ENCODE results near the gene IGF1.

The IGF1 gene

DNA sequence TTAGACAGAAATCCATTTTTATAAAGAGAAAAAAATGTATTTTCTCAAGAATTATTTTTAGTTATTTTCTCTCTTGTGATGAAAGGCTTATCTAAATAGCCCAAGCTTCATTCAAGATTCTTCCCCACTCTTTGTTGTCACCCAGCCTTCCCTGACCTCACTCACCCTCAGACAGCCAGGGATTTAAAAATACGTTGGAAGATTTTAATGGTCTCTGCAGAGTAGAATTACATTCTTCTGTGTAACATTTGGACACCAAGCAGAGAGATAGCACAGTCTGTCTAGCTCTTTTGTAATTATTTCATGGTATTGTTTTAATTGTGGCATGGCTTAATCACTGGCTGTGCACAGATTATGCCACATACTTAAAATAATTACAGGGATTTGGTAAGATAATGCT lies 130.3 kb downstream of the IGF1 start:
- Histone ChIP-seq H3K23ac (ENCODE audit: low read length in 2 of 2) (no peak overlapping the region), H3K36me3 (ENCODE audit: control insufficient read depth in 1 of 2, insufficient read depth in 2 of 2, low read depth in 1 of 2, low read length in 2 of 2) (no peaks in the 10 kb centered on the region), H2AFZ (ENCODE audit: low read depth, low read length) (no peak overlapping the region), H4K8ac (ENCODE audit: low read length) (no peak overlapping the region), H2BK5ac (ENCODE audit: low read depth, low read length, poor library complexity, severe bottlenecking) (no peak overlapping the region), H3K4ac (ENCODE audit: low read depth in 1 of 2, low read length in 2 of 2) (no peak overlapping the region), H3K14ac (ENCODE audit: low read length in 2 of 2) (no peak overlapping the region), H3K27ac (ENCODE audit: low read length, poor library complexity, severe bottlenecking) (no peak overlapping the region), H3K18ac (ENCODE audit: low read depth in 1 of 2, low read length in 2 of 2) (no peak overlapping the region), H3K4me3 (ENCODE audit: insufficient read depth in 1 of 2, low read depth in 1 of 2, low read length in 2 of 2) (no peak overlapping the region), H2BK120ac (ENCODE audit: low read depth, low read length) (no peak overlapping the region), H2BK12ac (ENCODE audit: low read length in 2 of 2) (no peak overlapping the region), H3K9me3 (ENCODE audit: control insufficient read depth, low read length) (peaks cover 6% of the 10 kb centered on the region), H3K4me1 (ENCODE audit: control insufficient read depth, insufficient read depth, low read depth, low read length) (no peaks in the 10 kb centered on the region), H2AK5ac (ENCODE audit: low read length, severe bottlenecking) (no peak overlapping the region), H4K91ac (ENCODE audit: low read length) (no peak overlapping the region), H3K27me3 (ENCODE audit: control insufficient read depth in 1 of 2, insufficient read depth in 1 of 2, low read length in 2 of 2) (no peaks in the 10 kb centered on the region), H3K9ac (ENCODE audit: low read length) (no peak overlapping the region), H3K79me1 (replicated peaks; ENCODE audit: low read length, poor library complexity, severe bottlenecking) (no peaks in the 10 kb centered on the region), H2BK15ac (ENCODE audit: low read depth, poor library complexity, severe bottlenecking) (no peak overlapping the region), H3K4me2 (ENCODE audit: low read length, poor library complexity, severe bottlenecking) (no peak overlapping the region)
- DNase-seq, result no peak
- no CpG with 5 or more reads among the region's 1 CpG for WGBS

DNA sequence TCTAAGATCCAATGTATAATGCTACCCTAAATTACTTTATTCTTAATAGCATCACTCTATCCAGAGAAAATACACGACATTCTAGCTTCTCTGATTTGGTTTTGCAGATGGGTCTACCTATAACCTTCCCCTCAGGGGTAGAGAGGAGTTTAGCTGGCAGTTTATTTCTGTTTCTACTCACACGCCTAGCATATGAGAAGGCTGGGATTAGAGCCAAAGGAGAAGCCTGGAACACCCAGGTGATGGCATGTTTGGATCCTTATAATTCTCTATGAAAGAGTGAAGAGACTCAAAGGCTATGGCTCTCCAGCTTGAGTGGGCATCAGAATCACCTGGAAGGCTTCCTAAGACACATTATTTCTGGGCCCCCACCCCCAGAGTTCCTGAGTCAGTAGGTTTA lies 131.3 kb downstream of the IGF1 start:
- no peak overlapping the region for H4K91ac ChIP-seq (ENCODE audit: low read length)
- 51% methylated on average over 2 of the region's 2 CpGs for WGBS
- H3K4me2 ChIP-seq (ENCODE audit: low read length, poor library complexity, severe bottlenecking), result no peak overlapping the region
- no peak overlapping the region for H2BK12ac ChIP-seq (ENCODE audit: low read length in 2 of 2)
- no peak overlapping the region for H3K9ac ChIP-seq (ENCODE audit: low read length)
- H3K14ac ChIP-seq (ENCODE audit: low read length in 2 of 2), result no peak overlapping the region
- H2BK15ac ChIP-seq (ENCODE audit: low read depth, poor library complexity, severe bottlenecking), result no peak overlapping the region
- no peak overlapping the region for H2AFZ ChIP-seq (ENCODE audit: low read depth, low read length)
- no peak overlapping the region for H3K27ac ChIP-seq (ENCODE audit: low read length, poor library complexity, severe bottlenecking)
- H3K9me3 ChIP-seq (ENCODE audit: control insufficient read depth, low read length), result peaks cover 3% of the 10 kb centered on the region
- no peak overlapping the region for H3K23ac ChIP-seq (ENCODE audit: low read length in 2 of 2)
- H2BK120ac ChIP-seq (ENCODE audit: low read depth, low read length), result no peak overlapping the region
- H3K4me1 ChIP-seq (ENCODE audit: control insufficient read depth, insufficient read depth, low read depth, low read length), result no peaks in the 10 kb centered on the region
- H3K18ac ChIP-seq (ENCODE audit: low read depth in 1 of 2, low read length in 2 of 2), result no peak overlapping the region
- no peak overlapping the region for H2AK5ac ChIP-seq (ENCODE audit: low read length, severe bottlenecking)
- H3K4me3 ChIP-seq (ENCODE audit: insufficient read depth in 1 of 2, low read depth in 1 of 2, low read length in 2 of 2), result no peak overlapping the region
- no peak overlapping the region for H2BK5ac ChIP-seq (ENCODE audit: low read depth, low read length, poor library complexity, severe bottlenecking)
- H3K4ac ChIP-seq (ENCODE audit: low read depth in 1 of 2, low read length in 2 of 2), result no peak overlapping the region
- H4K8ac ChIP-seq (ENCODE audit: low read length), result no peak overlapping the region
- no peaks in the 10 kb centered on the region for H3K27me3 ChIP-seq (ENCODE audit: control insufficient read depth in 1 of 2, insufficient read depth in 1 of 2, low read length in 2 of 2)
- DNase-seq, result no peak
- H3K36me3 ChIP-seq (ENCODE audit: control insufficient read depth in 1 of 2, insufficient read depth in 2 of 2, low read depth in 1 of 2, low read length in 2 of 2), result no peaks in the 10 kb centered on the region
- no peaks in the 10 kb centered on the region for H3K79me1 ChIP-seq (replicated peaks; ENCODE audit: low read length, poor library complexity, severe bottlenecking)

DNA sequence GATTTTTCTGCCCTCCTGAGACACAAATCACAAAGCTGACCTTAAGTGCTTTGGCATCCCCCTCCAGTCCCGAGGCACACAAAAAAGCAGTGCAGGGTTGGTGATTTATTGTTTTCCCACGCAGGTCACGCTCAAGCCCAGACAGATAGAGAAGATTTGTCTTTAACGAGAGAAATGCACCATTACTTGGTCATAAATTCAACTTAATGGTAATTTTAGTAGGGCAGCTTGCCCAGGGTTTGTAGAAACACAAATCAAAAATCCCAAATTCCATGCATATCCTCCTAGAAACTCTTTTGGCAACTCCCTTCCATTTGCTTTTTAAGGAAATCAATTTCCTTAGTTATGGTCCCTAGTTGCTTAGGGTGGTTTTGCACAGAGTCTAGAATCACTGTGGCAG lies 132.6 kb downstream of the IGF1 start:
- Histone ChIP-seq H3K4me1 (ENCODE audit: control insufficient read depth, insufficient read depth, low read depth, low read length) (no peaks in the 10 kb centered on the region), H3K4me3 (ENCODE audit: insufficient read depth in 1 of 2, low read depth in 1 of 2, low read length in 2 of 2) (no peak overlapping the region), H3K4ac (ENCODE audit: low read depth in 1 of 2, low read length in 2 of 2) (no peak overlapping the region), H3K14ac (ENCODE audit: low read length in 2 of 2) (no peak overlapping the region), H3K4me2 (ENCODE audit: low read length, poor library complexity, severe bottlenecking) (no peak overlapping the region), H3K27ac (ENCODE audit: low read length, poor library complexity, severe bottlenecking) (no peak overlapping the region), H3K18ac (ENCODE audit: low read depth in 1 of 2, low read length in 2 of 2) (no peak overlapping the region), H2BK120ac (ENCODE audit: low read depth, low read length) (no peak overlapping the region), H2BK12ac (ENCODE audit: low read length in 2 of 2) (no peak overlapping the region), H3K79me1 (replicated peaks; ENCODE audit: low read length, poor library complexity, severe bottlenecking) (no peaks in the 10 kb centered on the region), H3K9me3 (ENCODE audit: control insufficient read depth, low read length) (no peaks in the 10 kb centered on the region), H2AFZ (ENCODE audit: low read depth, low read length) (no peak overlapping the region), H2AK5ac (ENCODE audit: low read length, severe bottlenecking) (no peak overlapping the region), H3K9ac (ENCODE audit: low read length) (no peak overlapping the region), H3K27me3 (ENCODE audit: control insufficient read depth in 1 of 2, insufficient read depth in 1 of 2, low read length in 2 of 2) (no peaks in the 10 kb centered on the region), H3K36me3 (ENCODE audit: control insufficient read depth in 1 of 2, insufficient read depth in 2 of 2, low read depth in 1 of 2, low read length in 2 of 2) (no peaks in the 10 kb centered on the region), H4K8ac (ENCODE audit: low read length) (no peak overlapping the region), H2BK15ac (ENCODE audit: low read depth, poor library complexity, severe bottlenecking) (no peak overlapping the region), H4K91ac (ENCODE audit: low read length) (no peak overlapping the region), H3K23ac (ENCODE audit: low read length in 2 of 2) (no peak overlapping the region), H2BK5ac (ENCODE audit: low read depth, low read length, poor library complexity, severe bottlenecking) (no peak overlapping the region)
- 51% methylated on average over 4 of the region's 4 CpGs for whole genome bisulfite sequencing
- no peak for DNase-seq

Data from mesenchymal stem cell (in vitro differentiated cells and primary cell).